ENCODE measurements around the gene ACSM3.

DNA sequence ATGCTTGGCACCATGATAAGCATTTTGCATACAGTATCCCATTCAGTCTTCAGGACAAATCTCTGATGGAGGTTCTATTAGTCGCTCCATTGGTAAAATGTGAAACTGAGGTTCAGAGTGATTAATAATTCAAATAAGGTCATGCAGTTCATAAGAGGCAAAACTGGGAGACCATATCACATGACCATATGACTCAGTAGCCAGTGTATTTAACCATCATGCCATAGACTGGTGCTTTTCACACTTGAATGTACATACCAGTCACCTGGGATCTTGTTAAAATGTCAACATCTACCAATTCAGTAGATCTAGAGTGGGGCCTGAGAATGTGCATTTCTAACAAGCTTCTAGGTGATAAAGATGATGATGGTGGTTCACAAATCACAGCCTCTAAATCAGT is 4.3 kb downstream of the ACSM3 start:
- TF ChIP-seq, protein P1, sequence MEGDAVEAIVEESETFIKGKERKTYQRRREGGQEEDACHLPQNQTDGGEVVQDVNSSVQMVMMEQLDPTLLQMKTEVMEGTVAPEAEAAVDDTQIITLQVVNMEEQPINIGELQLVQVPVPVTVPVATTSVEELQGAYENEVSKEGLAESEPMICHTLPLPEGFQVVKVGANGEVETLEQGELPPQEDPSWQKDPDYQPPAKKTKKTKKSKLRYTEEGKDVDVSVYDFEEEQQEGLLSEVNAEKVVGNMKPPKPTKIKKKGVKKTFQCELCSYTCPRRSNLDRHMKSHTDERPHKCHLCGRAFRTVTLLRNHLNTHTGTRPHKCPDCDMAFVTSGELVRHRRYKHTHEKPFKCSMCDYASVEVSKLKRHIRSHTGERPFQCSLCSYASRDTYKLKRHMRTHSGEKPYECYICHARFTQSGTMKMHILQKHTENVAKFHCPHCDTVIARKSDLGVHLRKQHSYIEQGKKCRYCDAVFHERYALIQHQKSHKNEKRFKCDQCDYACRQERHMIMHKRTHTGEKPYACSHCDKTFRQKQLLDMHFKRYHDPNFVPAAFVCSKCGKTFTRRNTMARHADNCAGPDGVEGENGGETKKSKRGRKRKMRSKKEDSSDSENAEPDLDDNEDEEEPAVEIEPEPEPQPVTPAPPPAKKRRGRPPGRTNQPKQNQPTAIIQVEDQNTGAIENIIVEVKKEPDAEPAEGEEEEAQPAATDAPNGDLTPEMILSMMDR (IDR thresholded peaks at IDR 0.05; ENCODE audit: low read depth, low read length), result no peak
- no peak for TF ChIP-seq EZH2phosphoT487 (IDR thresholded peaks at IDR 0.05; ENCODE audit: low read depth)
